ENCODE measurements around the gene CGB7. TPM values are rescaled to one million over a fixed set of nuclear protein-coding genes. Genes with fewer than 3 reads are reported as not detected.

CGB7 gene
- total and polyA plus RNA-seq, 9 of the 15 experiments (the other 6 are each of a cell fraction or from before 2014, with no cell fraction given) = not detected

DNA sequence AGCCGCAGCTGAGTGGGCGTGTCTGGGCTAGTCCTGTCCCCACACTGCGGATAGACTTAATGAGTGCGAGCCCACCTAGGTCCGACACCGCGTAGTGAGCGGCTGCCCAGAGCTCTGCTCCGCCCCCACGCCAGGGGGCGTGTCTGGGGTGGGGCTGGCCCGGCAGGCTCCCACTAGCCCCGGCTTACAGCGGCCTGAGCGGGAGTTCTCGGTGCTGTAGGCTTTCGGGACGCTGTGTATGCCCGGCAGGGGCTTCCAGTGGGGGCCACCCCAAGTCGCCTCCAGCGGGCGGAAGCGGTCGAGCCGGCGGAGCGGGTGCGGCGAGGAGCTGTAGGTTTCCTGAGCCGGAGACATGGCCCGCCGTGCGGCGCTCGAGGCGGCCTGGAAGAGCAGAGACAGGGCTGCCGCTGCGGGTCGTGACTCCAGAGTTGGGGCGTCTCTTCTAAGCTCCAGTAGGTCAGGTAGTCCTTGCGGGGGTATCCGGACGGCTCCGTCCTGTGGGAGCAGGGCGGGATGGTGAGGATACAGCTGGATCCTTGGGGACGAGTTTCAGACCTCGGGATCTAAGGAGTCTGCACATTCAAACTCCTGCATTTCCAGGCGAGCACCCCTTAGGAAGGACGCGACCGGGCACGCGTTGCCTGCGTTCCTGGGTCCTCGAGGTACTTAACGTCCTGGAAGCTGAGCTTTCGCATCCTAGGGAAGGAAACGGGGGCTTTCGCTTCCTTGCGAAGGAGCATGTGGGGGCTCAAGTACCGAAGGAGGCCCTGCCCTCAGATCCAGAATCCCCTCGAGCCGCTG lies 1.2 kb downstream of the CGB7 start (continued):
- TF ChIP-seq, protein P1, sequence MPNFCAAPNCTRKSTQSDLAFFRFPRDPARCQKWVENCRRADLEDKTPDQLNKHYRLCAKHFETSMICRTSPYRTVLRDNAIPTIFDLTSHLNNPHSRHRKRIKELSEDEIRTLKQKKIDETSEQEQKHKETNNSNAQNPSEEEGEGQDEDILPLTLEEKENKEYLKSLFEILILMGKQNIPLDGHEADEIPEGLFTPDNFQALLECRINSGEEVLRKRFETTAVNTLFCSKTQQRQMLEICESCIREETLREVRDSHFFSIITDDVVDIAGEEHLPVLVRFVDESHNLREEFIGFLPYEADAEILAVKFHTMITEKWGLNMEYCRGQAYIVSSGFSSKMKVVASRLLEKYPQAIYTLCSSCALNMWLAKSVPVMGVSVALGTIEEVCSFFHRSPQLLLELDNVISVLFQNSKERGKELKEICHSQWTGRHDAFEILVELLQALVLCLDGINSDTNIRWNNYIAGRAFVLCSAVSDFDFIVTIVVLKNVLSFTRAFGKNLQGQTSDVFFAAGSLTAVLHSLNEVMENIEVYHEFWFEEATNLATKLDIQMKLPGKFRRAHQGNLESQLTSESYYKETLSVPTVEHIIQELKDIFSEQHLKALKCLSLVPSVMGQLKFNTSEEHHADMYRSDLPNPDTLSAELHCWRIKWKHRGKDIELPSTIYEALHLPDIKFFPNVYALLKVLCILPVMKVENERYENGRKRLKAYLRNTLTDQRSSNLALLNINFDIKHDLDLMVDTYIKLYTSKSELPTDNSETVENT (CRISPR knock-in tag; IDR thresholded peaks at IDR 0.05) = no peak
- TF ChIP-seq GATA2 (CRISPR knock-in tag; IDR thresholded peaks at IDR 0.05) (no peak), U2AF1 (optimal IDR thresholded peaks at IDR 0.05; ENCODE audit: low read depth, low read length) (no peak), SREBF2 (CRISPR knock-in tag; IDR thresholded peaks at IDR 0.05) (no peak), MAZ (CRISPR knock-in tag; conservative IDR thresholded peaks at IDR 0.05 in 1 of 2, IDR thresholded peaks at IDR 0.05 in 1 of 2) (peak; percentile 56 to 71; a peak in 3 of 4 replicates), MIER1 (IDR thresholded peaks at IDR 0.05; ENCODE audit: low read depth) (no peak), NRF1 (conservative IDR thresholded peaks at IDR 0.05 in 1 of 2, IDR thresholded peaks at IDR 0.05 in 1 of 2) (peak; percentile 30 to 48; a peak in 2 of 4 replicates), ILF3 (IDR thresholded peaks at IDR 0.05; ENCODE audit: borderline replicate concordance) (no peak), SIN3B (IDR thresholded peaks at IDR 0.05; ENCODE audit: low read depth) (peak; percentile 12; the same call in 1 of the 2 replicates), SUPT5H (IDR thresholded peaks at IDR 0.05) (no peak), XRCC4 (IDR thresholded peaks at IDR 0.05; ENCODE audit: extremely low read depth, insufficient read depth, insufficient read length) (no peak), TRIM28 (IDR thresholded peaks at IDR 0.05) (no peak), POLR2H (tag; IDR thresholded peaks at IDR 0.05; ENCODE audit: low read depth) (no peak)
- TF ChIP-seq, protein P2, sequence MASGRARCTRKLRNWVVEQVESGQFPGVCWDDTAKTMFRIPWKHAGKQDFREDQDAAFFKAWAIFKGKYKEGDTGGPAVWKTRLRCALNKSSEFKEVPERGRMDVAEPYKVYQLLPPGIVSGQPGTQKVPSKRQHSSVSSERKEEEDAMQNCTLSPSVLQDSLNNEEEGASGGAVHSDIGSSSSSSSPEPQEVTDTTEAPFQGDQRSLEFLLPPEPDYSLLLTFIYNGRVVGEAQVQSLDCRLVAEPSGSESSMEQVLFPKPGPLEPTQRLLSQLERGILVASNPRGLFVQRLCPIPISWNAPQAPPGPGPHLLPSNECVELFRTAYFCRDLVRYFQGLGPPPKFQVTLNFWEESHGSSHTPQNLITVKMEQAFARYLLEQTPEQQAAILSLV (tag; IDR thresholded peaks at IDR 0.05) = no peak
- TF ChIP-seq, protein P3, sequence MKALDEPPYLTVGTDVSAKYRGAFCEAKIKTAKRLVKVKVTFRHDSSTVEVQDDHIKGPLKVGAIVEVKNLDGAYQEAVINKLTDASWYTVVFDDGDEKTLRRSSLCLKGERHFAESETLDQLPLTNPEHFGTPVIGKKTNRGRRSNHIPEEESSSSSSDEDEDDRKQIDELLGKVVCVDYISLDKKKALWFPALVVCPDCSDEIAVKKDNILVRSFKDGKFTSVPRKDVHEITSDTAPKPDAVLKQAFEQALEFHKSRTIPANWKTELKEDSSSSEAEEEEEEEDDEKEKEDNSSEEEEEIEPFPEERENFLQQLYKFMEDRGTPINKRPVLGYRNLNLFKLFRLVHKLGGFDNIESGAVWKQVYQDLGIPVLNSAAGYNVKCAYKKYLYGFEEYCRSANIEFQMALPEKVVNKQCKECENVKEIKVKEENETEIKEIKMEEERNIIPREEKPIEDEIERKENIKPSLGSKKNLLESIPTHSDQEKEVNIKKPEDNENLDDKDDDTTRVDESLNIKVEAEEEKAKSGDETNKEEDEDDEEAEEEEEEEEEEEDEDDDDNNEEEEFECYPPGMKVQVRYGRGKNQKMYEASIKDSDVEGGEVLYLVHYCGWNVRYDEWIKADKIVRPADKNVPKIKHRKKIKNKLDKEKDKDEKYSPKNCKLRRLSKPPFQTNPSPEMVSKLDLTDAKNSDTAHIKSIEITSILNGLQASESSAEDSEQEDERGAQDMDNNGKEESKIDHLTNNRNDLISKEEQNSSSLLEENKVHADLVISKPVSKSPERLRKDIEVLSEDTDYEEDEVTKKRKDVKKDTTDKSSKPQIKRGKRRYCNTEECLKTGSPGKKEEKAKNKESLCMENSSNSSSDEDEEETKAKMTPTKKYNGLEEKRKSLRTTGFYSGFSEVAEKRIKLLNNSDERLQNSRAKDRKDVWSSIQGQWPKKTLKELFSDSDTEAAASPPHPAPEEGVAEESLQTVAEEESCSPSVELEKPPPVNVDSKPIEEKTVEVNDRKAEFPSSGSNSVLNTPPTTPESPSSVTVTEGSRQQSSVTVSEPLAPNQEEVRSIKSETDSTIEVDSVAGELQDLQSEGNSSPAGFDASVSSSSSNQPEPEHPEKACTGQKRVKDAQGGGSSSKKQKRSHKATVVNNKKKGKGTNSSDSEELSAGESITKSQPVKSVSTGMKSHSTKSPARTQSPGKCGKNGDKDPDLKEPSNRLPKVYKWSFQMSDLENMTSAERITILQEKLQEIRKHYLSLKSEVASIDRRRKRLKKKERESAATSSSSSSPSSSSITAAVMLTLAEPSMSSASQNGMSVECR (CRISPR knock-in tag; IDR thresholded peaks at IDR 0.05) = peak; percentile 77
- TF ChIP-seq, protein P4, sequence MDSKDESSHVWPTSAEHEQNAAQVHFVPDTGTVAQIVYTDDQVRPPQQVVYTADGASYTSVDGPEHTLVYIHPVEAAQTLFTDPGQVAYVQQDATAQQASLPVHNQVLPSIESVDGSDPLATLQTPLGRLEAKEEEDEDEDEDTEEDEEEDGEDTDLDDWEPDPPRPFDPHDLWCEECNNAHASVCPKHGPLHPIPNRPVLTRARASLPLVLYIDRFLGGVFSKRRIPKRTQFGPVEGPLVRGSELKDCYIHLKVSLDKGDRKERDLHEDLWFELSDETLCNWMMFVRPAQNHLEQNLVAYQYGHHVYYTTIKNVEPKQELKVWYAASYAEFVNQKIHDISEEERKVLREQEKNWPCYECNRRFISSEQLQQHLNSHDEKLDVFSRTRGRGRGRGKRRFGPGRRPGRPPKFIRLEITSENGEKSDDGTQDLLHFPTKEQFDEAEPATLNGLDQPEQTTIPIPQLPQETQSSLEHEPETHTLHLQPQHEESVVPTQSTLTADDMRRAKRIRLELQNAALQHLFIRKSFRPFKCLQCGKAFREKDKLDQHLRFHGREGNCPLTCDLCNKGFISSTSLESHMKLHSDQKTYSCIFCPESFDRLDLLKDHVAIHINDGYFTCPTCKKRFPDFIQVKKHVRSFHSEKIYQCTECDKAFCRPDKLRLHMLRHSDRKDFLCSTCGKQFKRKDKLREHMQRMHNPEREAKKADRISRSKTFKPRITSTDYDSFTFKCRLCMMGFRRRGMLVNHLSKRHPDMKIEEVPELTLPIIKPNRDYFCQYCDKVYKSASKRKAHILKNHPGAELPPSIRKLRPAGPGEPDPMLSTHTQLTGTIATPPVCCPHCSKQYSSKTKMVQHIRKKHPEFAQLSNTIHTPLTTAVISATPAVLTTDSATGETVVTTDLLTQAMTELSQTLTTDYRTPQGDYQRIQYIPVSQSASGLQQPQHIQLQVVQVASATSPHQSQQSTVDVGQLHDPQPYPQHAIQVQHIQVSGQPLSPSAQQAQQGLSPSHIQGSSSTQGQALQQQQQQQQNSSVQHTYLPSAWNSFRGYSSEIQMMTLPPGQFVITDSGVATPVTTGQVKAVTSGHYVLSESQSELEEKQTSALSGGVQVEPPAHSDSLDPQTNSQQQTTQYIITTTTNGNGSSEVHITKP (IDR thresholded peaks at IDR 0.05; ENCODE audit: partially characterized antibody) = no peak
